Stimulated activated CD8-positive, alpha-beta memory T cell treated with anti-CD3 and anti-CD28 coated beads, Interleukin-7, amount 100 ng/mL, for 48 hours (primary cell): Measurements from ENCODE around the gene MSL2.
A peak's percentile ranks its signal among the peaks of the same experiment; 100 is the strongest.
"Not testable (repeated sequence)": the region's sequence is repeated elsewhere in the genome, so short reads cannot be mapped to it uniquely, and the experiment has no call there.

Source experiments
- DNase-seq, 2 donors: peaks; one replicate each; pipeline ENCODE4 v3.0.0-alpha.2; 2020; ENCODE audit warnings: low read depth in 1 of 2; ENCODE audit errors: extremely low read depth in 1 of 2

MSL2 gene

GRCh38 chr3:136196064-136196400 lies at the start of gene MSL2:
Gene MSL2 (minus strand): TSS chr3:136196335. CDS start chr3:136195113, 1,222 bp downstream.
- DNase-seq = peak in 1 of 2 donors; percentile 58

GRCh38 chr3:136245691-136246090 lies 49.6 kb upstream of the MSL2 start:
- DNase-seq = no peak

- no peak for DNase-seq
Measured at GRCh38 chr3:136239094-136239493, 43.0 kb upstream of the MSL2 start.

- DNase-seq = no peak
Measured at GRCh38 chr3:136237961-136238649, 42.0 kb upstream of the MSL2 start.

GRCh38 chr3:136237103-136237502 lies 41.0 kb upstream of the MSL2 start:
- no peak for DNase-seq

GRCh38 chr3:136236109-136236508 lies 40.0 kb upstream of the MSL2 start:
- DNase-seq = no peak

GRCh38 chr3:136235545-136235944 lies 39.4 kb upstream of the MSL2 start:
- DNase-seq = no peak

GRCh38 chr3:136232413-136232812 lies 36.3 kb upstream of the MSL2 start:
- DNase-seq = no peak

GRCh38 chr3:136222746-136223145 lies 26.6 kb upstream of the MSL2 start:
- DNase-seq = not testable (repeated sequence)

GRCh38 chr3:136211547-136211946 lies 15.4 kb upstream of the MSL2 start:
- no peak for DNase-seq

GRCh38 chr3:136209921-136210320 lies 13.8 kb upstream of the MSL2 start:
- DNase-seq = no peak

GRCh38 chr3:136207489-136208115 lies 11.5 kb upstream of the MSL2 start:
- no peak for DNase-seq

- DNase-seq = not testable (repeated sequence)
Measured at GRCh38 chr3:136199219-136199618, 3.1 kb upstream of the MSL2 start.

GRCh38 chr3:136198462-136199078 lies 2.4 kb upstream of the MSL2 start:
- DNase-seq = not testable (repeated sequence)

GRCh38 chr3:136197159-136197793 lies 1.1 kb upstream of the MSL2 start:
- no peak for DNase-seq

- DNase-seq = peak; percentile 99 to 100
Measured at GRCh38 chr3:136196401-136197158, 445 bp upstream of the MSL2 start.

- DNase-seq = peak in 1 of 2 donors; percentile 64
Measured at GRCh38 chr3:136195258-136196063, 674 bp downstream of the MSL2 start.

- peak; percentile 57 to 77 for DNase-seq
Measured at GRCh38 chr3:136194409-136195257, 1.5 kb downstream of the MSL2 start.
